ENCODE data around the gene FAR2.
"Not testable (repeated sequence)": the region's sequence is repeated elsewhere in the genome, so short reads cannot be mapped to it uniquely, and the experiment has no call there.

FAR2 gene

GRCh38 chr12:29329411-29329810, 180.3 kb downstream of the FAR2 start:
- DNase-seq (ENCODE audit: low spot score), result no peak

DNA sequence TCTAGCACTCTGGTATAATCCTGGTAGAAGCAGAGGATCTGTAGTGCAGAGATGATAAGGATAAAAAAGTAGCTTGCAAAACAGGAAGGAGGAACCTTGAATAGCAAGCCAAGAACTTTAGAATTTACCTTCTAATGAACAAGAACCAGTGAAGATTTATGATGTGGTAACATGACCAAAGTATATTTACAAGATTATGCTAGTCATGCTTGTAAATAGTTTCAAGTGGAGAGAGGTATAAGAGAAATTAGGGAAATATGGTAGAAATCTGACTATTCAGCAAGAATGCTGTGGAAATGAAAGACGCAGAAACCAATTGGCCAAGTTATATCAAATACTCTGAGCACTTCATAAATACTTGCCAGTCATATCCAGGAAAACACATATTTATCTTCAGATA, 184.1 kb downstream of the FAR2 start:
- DNase-seq (ENCODE audit: low spot score), result no peak

- no peak for DNase-seq (ENCODE audit: low spot score)
These were observed 185.9 kb downstream of the FAR2 start for GRCh38 chr12:29334937-29335336.

DNA sequence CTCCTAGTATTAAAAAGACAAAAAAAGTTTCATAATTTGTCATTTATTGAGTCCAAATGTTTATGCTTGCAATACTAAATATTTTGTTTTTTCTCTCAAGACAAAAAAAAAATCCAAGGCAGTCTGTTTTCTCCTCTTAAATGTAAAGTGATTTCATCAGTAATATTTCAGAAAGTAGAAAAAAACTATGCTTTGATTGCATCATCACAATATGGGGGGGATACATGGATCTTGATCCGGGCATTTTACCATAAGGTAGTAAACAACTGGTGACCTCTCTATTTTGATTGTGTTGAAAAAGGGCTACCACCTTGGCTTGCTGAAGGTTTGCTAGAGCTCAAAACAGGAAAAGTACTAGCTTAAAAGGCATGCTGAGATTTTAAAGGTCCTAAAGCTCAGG, 188.2 kb downstream of the FAR2 start:
- no peak for DNase-seq (ENCODE audit: low spot score)

- no peak for DNase-seq (ENCODE audit: low spot score)
These were observed 194.1 kb downstream of the FAR2 start for GRCh38 chr12:29343022-29343799.

DNA sequence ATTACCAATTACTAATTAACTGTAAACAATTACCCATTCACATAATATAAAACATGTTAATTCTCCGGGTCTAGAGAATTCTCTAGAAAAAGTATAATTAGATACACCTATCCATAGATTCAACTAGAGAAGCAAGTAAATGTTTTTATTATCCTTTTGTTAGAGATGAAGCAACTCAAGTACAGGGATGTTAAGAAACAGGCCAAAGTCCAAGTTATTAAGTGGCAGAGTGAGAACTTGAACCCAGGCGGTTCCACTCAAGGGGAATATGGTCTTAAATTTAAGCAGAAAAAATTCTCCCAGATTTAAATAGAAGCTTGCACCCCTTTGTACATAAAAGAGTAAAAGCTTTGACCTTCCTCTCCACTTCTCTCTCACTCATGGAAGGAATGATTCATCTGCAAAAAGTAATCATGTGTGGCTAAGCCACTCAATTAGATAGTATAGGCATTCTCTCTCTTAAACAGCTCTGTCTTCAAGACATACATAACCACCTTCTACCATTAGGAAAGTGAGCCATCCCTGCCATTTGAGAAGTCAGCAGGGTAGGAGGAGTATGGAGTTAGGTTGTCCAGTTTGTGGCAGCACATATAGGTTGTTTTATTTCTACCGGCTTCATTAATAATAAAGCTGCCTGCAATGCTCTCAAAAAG, 197.8 kb downstream of the FAR2 start:
- no peak for DNase-seq (ENCODE audit: low spot score)

GRCh38 chr12:29350080-29350479, 201.0 kb downstream of the FAR2 start:
- no peak for DNase-seq (ENCODE audit: low spot score)

DNA sequence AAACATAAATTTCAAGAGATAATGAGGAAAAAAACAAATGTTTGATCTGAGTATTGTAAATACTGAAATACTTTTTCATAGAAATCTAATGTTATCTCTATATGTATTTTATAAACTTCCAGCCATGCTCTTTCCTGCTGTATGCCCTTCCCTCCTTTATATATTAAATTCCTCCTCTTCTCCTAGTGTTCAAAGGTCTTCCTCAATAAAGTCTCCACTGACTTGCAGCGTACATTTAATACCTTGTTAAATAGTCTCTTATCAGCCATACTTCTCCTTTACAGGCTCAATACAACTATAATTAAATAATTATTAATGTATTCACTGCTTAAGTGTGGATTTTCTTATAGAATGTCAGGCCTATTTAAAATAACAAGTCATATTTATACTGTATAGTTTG, 205.9 kb downstream of the FAR2 start:
- DNase-seq (ENCODE audit: low spot score), result no peak

DNA sequence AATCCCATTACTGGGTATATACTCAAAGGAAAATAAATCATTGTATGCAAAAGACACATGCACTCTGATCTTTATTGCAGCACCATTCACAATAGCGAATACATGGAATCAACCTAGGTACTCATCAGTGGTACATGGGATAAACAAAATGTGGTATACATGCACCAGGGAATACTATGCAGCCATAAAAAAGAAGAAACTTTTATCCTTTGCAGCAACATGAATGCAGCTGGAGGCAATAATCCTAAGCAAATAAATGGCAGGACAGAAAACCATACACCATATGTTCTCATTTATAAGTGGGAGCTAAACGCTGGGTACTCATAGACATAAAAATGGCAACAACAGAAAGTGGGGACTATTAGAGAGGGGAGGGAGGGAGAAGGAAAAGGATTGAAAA, 216.0 kb downstream of the FAR2 start:
- DNase-seq (ENCODE audit: low spot score), result no peak

- no peak for DNase-seq (ENCODE audit: low spot score)
These were observed 224.9 kb downstream of the FAR2 start for GRCh38 chr12:29374012-29374411.

- DNase-seq (ENCODE audit: low spot score), result no peak
These were observed 225.8 kb downstream of the FAR2 start for GRCh38 chr12:29374913-29375312.

DNA sequence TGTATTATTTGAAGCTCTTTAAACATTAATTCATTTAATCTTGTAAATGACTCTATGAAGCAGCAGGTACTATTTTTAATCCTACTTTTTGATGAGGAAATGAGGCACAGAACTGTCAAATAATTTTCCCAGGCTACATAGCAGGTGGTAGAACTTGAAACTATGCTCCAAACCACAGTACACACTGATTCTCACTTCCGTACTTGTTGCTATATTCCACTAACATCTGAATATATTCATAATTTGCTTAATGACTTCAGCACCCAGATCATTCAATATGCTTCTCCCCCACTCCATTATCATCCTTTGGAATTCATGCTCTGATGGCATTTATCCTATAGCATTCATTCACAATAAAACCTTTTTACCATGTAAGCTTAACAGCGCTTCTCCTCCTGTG, 227.0 kb downstream of the FAR2 start:
- no peak for DNase-seq (ENCODE audit: low spot score)

DNA sequence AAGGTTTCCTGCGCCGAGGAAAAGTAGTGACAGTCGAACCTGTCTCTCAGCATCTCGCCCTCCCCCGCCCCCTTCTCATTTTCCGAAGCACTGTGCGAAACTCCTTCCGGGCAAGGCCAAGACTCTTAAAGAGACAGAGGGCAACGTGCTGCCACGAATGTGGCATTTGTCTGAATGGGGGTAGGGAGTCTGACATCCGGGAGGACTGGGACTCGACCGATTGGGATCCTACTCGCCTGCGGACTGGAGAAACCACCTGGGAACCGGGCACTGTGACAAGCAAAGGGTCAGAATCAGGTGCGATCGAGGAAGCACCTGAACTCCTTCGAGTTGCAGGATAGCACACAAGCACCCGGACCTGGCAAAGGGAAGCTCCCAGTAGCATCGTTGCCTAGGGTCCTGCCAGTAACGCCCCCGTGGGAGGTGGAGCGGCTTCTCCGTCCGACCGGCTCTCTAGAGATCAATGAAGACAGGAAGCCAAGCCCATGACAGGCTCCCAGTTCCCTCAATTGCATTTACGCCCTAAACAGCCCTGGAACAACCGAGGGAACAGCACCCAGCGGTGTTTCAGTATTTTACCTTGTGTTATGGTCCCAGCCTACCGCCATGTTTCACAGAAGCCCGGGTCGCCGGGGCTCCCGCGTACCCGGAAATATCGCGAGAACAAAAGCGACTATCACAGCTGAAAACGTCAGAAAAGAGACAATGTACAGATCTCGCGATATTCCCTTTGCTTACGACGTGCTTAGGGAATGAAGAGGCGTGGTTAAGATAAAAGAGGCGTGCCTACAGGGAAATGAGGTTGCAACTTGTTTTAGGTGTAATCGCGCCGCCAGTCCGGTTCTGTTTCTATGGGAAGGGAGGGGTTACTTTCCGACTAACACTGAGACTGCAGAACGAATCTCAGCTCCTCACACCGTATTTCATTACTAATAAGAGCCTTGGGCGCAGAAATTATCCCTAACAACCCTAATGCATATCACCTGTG, 231.8 kb downstream of the FAR2 start, which contains the start of gene ERGIC2:
ERGIC2 (minus strand) TSS at position 637 of the 988 bp plus-strand sequence. CDS start 9,539 bp downstream, outside the sequence.
- DNase-seq (ENCODE audit: low spot score), result peak; percentile 88

GRCh38 chr12:29382251-29382650, 233.2 kb downstream of the FAR2 start:
- DNase-seq (ENCODE audit: low spot score), result no peak

- not testable (repeated sequence) for DNase-seq (ENCODE audit: low spot score)
These were observed 236.1 kb downstream of the FAR2 start for GRCh38 chr12:29385194-29385593.

All from germinal center (tissue), 1 donor.